Fibroblast of lung (primary cell): ENCODE measurements around the gene TCF15. TPM values are rescaled to one million over a fixed set of nuclear protein-coding genes. Genes with fewer than 3 reads are reported as not detected.
"Not testable (repeated sequence)": the region's sequence is repeated elsewhere in the genome, so short reads cannot be mapped to it uniquely, and the experiment has no call there.

Source experiments
- DNase-seq, 2 donors: peaks; one replicate each; pipeline versions ENCODE4 v3.0.0 to v3.0.0-alpha.2; 2010; ENCODE audit warnings: low read depth in 2 of 2
- H2AFZ ChIP-seq: 2 replicates; pipeline ENCODE4 v1.5.1; 2012; ENCODE audit warnings: low read length, control low read depth, inconsistent platforms
- H3K27ac ChIP-seq: 2 replicates; pipeline ENCODE4 v1.5.1; 2011; ENCODE audit warnings: low read length, control low read depth; ENCODE audit not compliant: insufficient read depth
- H3K27me3 ChIP-seq: 2 replicates; pipeline ENCODE4 v1.5.1; 2011; ENCODE audit warnings: mild to moderate bottlenecking, low read length; ENCODE audit not compliant: control insufficient read depth, insufficient read depth
- H3K36me3 ChIP-seq: 2 replicates; pipeline ENCODE4 v1.5.1; 2011; ENCODE audit warnings: low read length; ENCODE audit not compliant: control insufficient read depth, insufficient read depth
- H3K4me1 ChIP-seq: 2 replicates; pipeline ENCODE4 v1.5.1; 2011; ENCODE audit warnings: low read length; ENCODE audit not compliant: control insufficient read depth, insufficient read depth; ENCODE audit errors: extremely low read depth
- H3K4me2 ChIP-seq: 2 replicates; pipeline ENCODE4 v1.5.1; 2011; ENCODE audit warnings: low read length, control low read depth; ENCODE audit not compliant: insufficient read depth; ENCODE audit errors: extremely low read depth
- H3K4me3 ChIP-seq, 4 experiments: fragments of 200-600 bp in 1 of 4; sonication (generic) in 1 of 4; replicated peaks in 1 of 4; 2 replicates each; pipeline ENCODE4 v1.5.1; 2011 to 2016; ENCODE audit warnings: low read length in 4 of 4, low read depth in 3 of 4, mild to moderate bottlenecking in 3 of 4, control low read depth in 2 of 4, inconsistent platforms in 1 of 4, mixed read lengths in 1 of 4; ENCODE audit not compliant: insufficient read depth in 1 of 4; ENCODE audit errors: control extremely low read depth in 1 of 4
- H3K79me2 ChIP-seq: 2 replicates; pipeline ENCODE4 v1.5.1; 2012; ENCODE audit warnings: mild to moderate bottlenecking, low read length, inconsistent platforms; ENCODE audit not compliant: control insufficient read depth, insufficient read depth
- H3K9ac ChIP-seq: 2 replicates; pipeline ENCODE4 v1.5.1; 2011; ENCODE audit warnings: mild to moderate bottlenecking, low read length, control low read depth; ENCODE audit not compliant: insufficient read depth
- H3K9me3 ChIP-seq: 2 replicates; pipeline ENCODE4 v1.5.1; 2012; ENCODE audit warnings: low read depth, low read length; ENCODE audit not compliant: control insufficient read depth, insufficient read depth
- H4K20me1 ChIP-seq: 2 replicates; pipeline ENCODE4 v1.5.1; 2011; ENCODE audit warnings: low read length; ENCODE audit not compliant: control insufficient read depth, insufficient read depth; ENCODE audit errors: extremely low read depth
- CTCF ChIP-seq, 2 donors: IDR thresholded peaks in 1 of 2; conservative IDR thresholded peaks in 1 of 2; 1 replicate in 1 of 2; 2 replicates in 1 of 2; pipeline ENCODE4 v1.5.1; 2011 to 2012; ENCODE audit warnings: low read length in 2 of 2, control low read depth in 1 of 2, inconsistent platforms in 1 of 2, low read depth in 1 of 2, mild to moderate bottlenecking in 1 of 2
- EZH2 ChIP-seq: IDR thresholded peaks from 2 replicates; pipeline ENCODE4 v1.5.1; 2012; ENCODE audit warnings: low read length, control low read depth, mild to moderate bottlenecking; ENCODE audit errors: missing control alignments
- polyA plus RNA-seq, 2 donors: library from polyadenylated mRNA; depleted of rRNA in 1 of 2; stranded (reverse) in 1 of 2; unstranded in 1 of 2; fragments of >200 nt; gene quantifications; 2 replicates each; pipeline ENCODE4 v1.2.1, GENCODE V29; 2011 to 2012; ENCODE audit warnings: missing spikeins in 1 of 2
- total RNA-seq: library from RNA; depleted of rRNA; stranded (reverse); fragments of >200 nt; gene quantifications from 2 replicates; pipeline ENCODE4 v1.2.1, GENCODE V29; 2014

The TCF15 gene
- total and polyA plus RNA-seq, 2 donors (not counting 1 experiment from before 2014, with no cell fraction given) = not detected

- no peak for TF ChIP-seq EZH2
- TF ChIP-seq CTCF (conservative IDR thresholded peaks at IDR 0.05 in 1 of 2, IDR thresholded peaks at IDR 0.05 in 1 of 2; ENCODE audit: low read depth in 1 of 2, low read length in 2 of 2) = no peak
- no peak for DNase-seq
- no peaks in the 10 kb centered on the region for H3K4me1 ChIP-seq
- H3K27me3 ChIP-seq = no peaks in the 10 kb centered on the region
- H3K4me3 ChIP-seq = no peak overlapping the region
- H3K4me2 ChIP-seq = no peak overlapping the region
- H3K79me2 ChIP-seq = no peaks in the 10 kb centered on the region
- H2AFZ ChIP-seq = no peak overlapping the region
- H4K20me1 ChIP-seq = no peaks in the 10 kb centered on the region
- H3K36me3 ChIP-seq = no peaks in the 10 kb centered on the region
- H3K9me3 ChIP-seq = no peaks in the 10 kb centered on the region
- H3K9ac ChIP-seq = no peak overlapping the region
- H3K27ac ChIP-seq = no peak overlapping the region
Observed at GRCh38 chr20:584161-584970, 25.7 kb downstream of the TCF15 start.

GRCh38 chr20:582204-582603, 27.9 kb downstream of the TCF15 start:
- H3K36me3 ChIP-seq = no peaks in the 10 kb centered on the region
- no peak for TF ChIP-seq EZH2
- no peak for TF ChIP-seq CTCF (conservative IDR thresholded peaks at IDR 0.05 in 1 of 2, IDR thresholded peaks at IDR 0.05 in 1 of 2; ENCODE audit: low read depth in 1 of 2, low read length in 2 of 2)

GRCh38 chr20:578940-579690, 31.0 kb downstream of the TCF15 start:
- not testable (repeated sequence) for H3K4me1 ChIP-seq, H2AFZ ChIP-seq, H4K20me1 ChIP-seq, H3K4me3 ChIP-seq, H3K27me3 ChIP-seq, H3K36me3 ChIP-seq, H3K4me2 ChIP-seq, H3K27ac ChIP-seq, H3K79me2 ChIP-seq, H3K9me3 ChIP-seq, DNase-seq, H3K9ac ChIP-seq

More at GRCh38 chr20:582204-582603, 27.9 kb downstream of the TCF15 start:
- Histone ChIP-seq H3K79me2 (no peaks in the 10 kb centered on the region), H3K9ac (no peak overlapping the region), H3K4me2 (no peak overlapping the region), H3K9me3 (no peaks in the 10 kb centered on the region), H4K20me1 (no peaks in the 10 kb centered on the region), H3K27ac (no peak overlapping the region), H2AFZ (no peak overlapping the region), H3K4me1 (no peaks in the 10 kb centered on the region), H3K27me3 (no peaks in the 10 kb centered on the region), H3K4me3 (no peak overlapping the region)
- DNase-seq = no peak
